ENCODE measurements around the gene AGBL1.

Gene AGBL1

GRCh38 chr15:86663979-86664378 is 584.3 kb downstream of the AGBL1 start:
- TF ChIP-seq REST (IDR thresholded peaks at IDR 0.05; ENCODE audit: low read depth), result no peak

DNA sequence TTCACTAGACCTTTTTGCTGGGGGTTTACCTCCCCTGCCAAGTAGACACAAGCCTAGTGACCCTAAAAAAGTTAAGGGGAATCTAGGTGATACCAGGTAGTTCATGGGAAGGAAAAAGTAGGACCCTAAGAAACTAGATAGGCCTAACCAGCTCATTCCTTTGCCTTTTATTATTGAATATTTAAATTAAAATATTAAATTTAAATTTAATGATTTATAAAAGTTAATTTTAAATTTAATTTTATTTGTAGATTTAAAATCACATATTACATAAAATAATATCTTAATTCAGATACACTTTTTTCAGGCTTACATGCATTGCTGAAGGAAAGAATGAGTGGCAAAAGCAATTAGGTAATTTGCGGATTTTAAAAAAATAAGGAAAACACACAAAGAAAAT is 584.9 kb downstream of the AGBL1 start:
- TF ChIP-seq CREB1 (IDR thresholded peaks at IDR 0.05; ENCODE audit: low read depth) (no peak), CEBPB (IDR thresholded peaks at IDR 0.05) (no peak), TEAD4 (IDR thresholded peaks at IDR 0.05) (no peak), RAD21 (IDR thresholded peaks at IDR 0.05; ENCODE audit: low read depth) (no peak), EP300 (IDR thresholded peaks at IDR 0.05; ENCODE audit: borderline replicate concordance) (no peak), EGR1 (IDR thresholded peaks at IDR 0.05) (no peak), USF1 (IDR thresholded peaks at IDR 0.05) (no peak), TAF1 (IDR thresholded peaks at IDR 0.05; ENCODE audit: low read depth) (no peak), ZBTB7A (IDR thresholded peaks at IDR 0.05; ENCODE audit: low read depth) (no peak), TCF12 (IDR thresholded peaks at IDR 0.05; ENCODE audit: low read depth) (no peak), YY1 (IDR thresholded peaks at IDR 0.05; ENCODE audit: low read depth) (no peak), MAX (IDR thresholded peaks at IDR 0.05) (no peak), REST (IDR thresholded peaks at IDR 0.05; ENCODE audit: low read depth) (no peak), NFIC (IDR thresholded peaks at IDR 0.05) (no peak), FOXM1 (IDR thresholded peaks at IDR 0.05; ENCODE audit: borderline replicate concordance, low read depth) (no peak)

- TF ChIP-seq YY1 (IDR thresholded peaks at IDR 0.05; ENCODE audit: low read depth) (no peak), NFIC (IDR thresholded peaks at IDR 0.05) (no peak), FOXM1 (IDR thresholded peaks at IDR 0.05; ENCODE audit: borderline replicate concordance, low read depth) (no peak), REST (IDR thresholded peaks at IDR 0.05; ENCODE audit: low read depth) (no peak), TEAD4 (IDR thresholded peaks at IDR 0.05) (no peak), USF1 (IDR thresholded peaks at IDR 0.05) (no peak), RAD21 (IDR thresholded peaks at IDR 0.05; ENCODE audit: low read depth) (no peak), EP300 (IDR thresholded peaks at IDR 0.05; ENCODE audit: borderline replicate concordance) (no peak), MAX (IDR thresholded peaks at IDR 0.05) (no peak), ZBTB7A (IDR thresholded peaks at IDR 0.05; ENCODE audit: low read depth) (no peak), CREB1 (IDR thresholded peaks at IDR 0.05; ENCODE audit: low read depth) (no peak), TAF1 (IDR thresholded peaks at IDR 0.05; ENCODE audit: low read depth) (no peak), TCF12 (IDR thresholded peaks at IDR 0.05; ENCODE audit: low read depth) (no peak), EGR1 (IDR thresholded peaks at IDR 0.05) (no peak)
These were observed 596.3 kb downstream of the AGBL1 start for GRCh38 chr15:86676002-86676401.

GRCh38 chr15:86677278-86677677 is 597.6 kb downstream of the AGBL1 start:
- TF ChIP-seq REST (IDR thresholded peaks at IDR 0.05; ENCODE audit: low read depth) (no peak), CEBPB (IDR thresholded peaks at IDR 0.05) (no peak), TEAD4 (IDR thresholded peaks at IDR 0.05) (no peak), TAF1 (IDR thresholded peaks at IDR 0.05; ENCODE audit: low read depth) (no peak), ZBTB7A (IDR thresholded peaks at IDR 0.05; ENCODE audit: low read depth) (no peak), FOXM1 (IDR thresholded peaks at IDR 0.05; ENCODE audit: borderline replicate concordance, low read depth) (no peak)

Measured in Ishikawa (cell line).